Panc1 (cell line): ENCODE data around the gene CD58.

ENCODE experiments used
- CTCF ChIP-seq: fragments of 450-650 bp; IDR thresholded peaks from 2 replicates; pipeline ENCODE4 v1.5.1; 2017; ENCODE audit warnings: mild to moderate bottlenecking
- REST ChIP-seq, 2 experiments: IDR thresholded peaks; 2 replicates each; pipeline ENCODE4 v1.6.1; 2011 to 2012; ENCODE audit warnings: low read depth in 2 of 2, control low read depth in 1 of 2, low read length in 1 of 2, mild to moderate bottlenecking in 1 of 2, moderate library complexity in 1 of 2; ENCODE audit not compliant: insufficient read depth in 1 of 2
- TCF7L2 ChIP-seq: IDR thresholded peaks from 2 replicates; pipeline ENCODE4 v1.6.1; 2011; ENCODE audit warnings: mild to moderate bottlenecking, low read depth, low read length, inconsistent platforms

GRCh38 chr1:116567790-116568661, 2.8 kb downstream of the CD58 start:
- TF ChIP-seq REST (IDR thresholded peaks at IDR 0.05; ENCODE audit: insufficient read depth in 1 of 2, low read depth in 2 of 2, low read length in 1 of 2) = no peak
- TF ChIP-seq CTCF = no peak
- no peak for TF ChIP-seq TCF7L2
